ENCODE measurements around the gene TNNT3. TPM values are rescaled to one million over a fixed set of nuclear protein-coding genes. Genes with fewer than 3 reads are reported as not detected.

Gene TNNT3
- total and polyA plus RNA-seq, 2 of the 4 experiments (the other 2 are of a cell fraction) = not detected

- Histone ChIP-seq H3K4me2 (ENCODE audit: low read depth, low read length) (no peak overlapping the region), H3K4me1 (ENCODE audit: control insufficient read depth, insufficient read depth, low read length) (no peaks in the 10 kb centered on the region), H2BK5ac (ENCODE audit: low read depth, low read length, poor library complexity, severe bottlenecking) (no peak overlapping the region), H3K79me1 (ENCODE audit: low read depth in 1 of 2, low read length in 2 of 2) (no peaks in the 10 kb centered on the region), H2AK5ac (ENCODE audit: low read depth, low read length) (no peak overlapping the region), H3K4me3 (ENCODE audit: insufficient read depth, low read depth, low read length) (no peak overlapping the region), H3K9me3 (ENCODE audit: control insufficient read depth, insufficient read depth, low read length) (no peaks in the 10 kb centered on the region), H4K5ac (ENCODE audit: low read depth, low read length) (no peak overlapping the region), H3K27me3 (ENCODE audit: control insufficient read depth, insufficient read depth, low read length) (no peaks in the 10 kb centered on the region), H2AK9ac (replicated peaks; ENCODE audit: low read depth, low read length, poor library complexity) (no peak overlapping the region), H3K56ac (ENCODE audit: extremely low read depth, insufficient read depth, low read length) (no peak overlapping the region), H2BK15ac (ENCODE audit: low read depth, low read length) (no peak overlapping the region), H4K20me1 (ENCODE audit: insufficient read depth, low read length) (no peaks in the 10 kb centered on the region), H3K9ac (ENCODE audit: low read depth, low read length) (no peak overlapping the region), H2BK120ac (ENCODE audit: low read depth, low read length) (no peak overlapping the region), H2AFZ (replicated peaks; ENCODE audit: low read length, poor library complexity) (no peak overlapping the region), H3K18ac (ENCODE audit: low read depth, low read length) (no peak overlapping the region), H2BK20ac (ENCODE audit: low read depth, low read length) (no peak overlapping the region), H3K4ac (ENCODE audit: low read depth, low read length) (no peak overlapping the region), H4K8ac (ENCODE audit: low read depth in 2 of 2, low read length in 2 of 2) (no peak overlapping the region), H3K36me3 (ENCODE audit: control insufficient read depth, insufficient read depth, low read length) (no peaks in the 10 kb centered on the region), H3K27ac (ENCODE audit: insufficient read depth, low read length) (no peak overlapping the region), H3K9me1 (ENCODE audit: insufficient read depth, low read length) (no peaks in the 10 kb centered on the region), H3K23ac (ENCODE audit: low read depth, low read length) (no peak overlapping the region), H4K91ac (ENCODE audit: insufficient read depth, low read depth, low read length) (no peak overlapping the region), H3K14ac (replicated peaks; ENCODE audit: low read depth, low read length) (no peak overlapping the region)
- DNase-seq (no peak), ATAC-seq (ENCODE audit: low read depth) (no peak)
- WGBS, 2 experiments (ENCODE audit: extremely low coverage in 2 of 2, insufficient read length in 1 of 2) = no CpG with 5 or more reads among the region's 11 CpGs
- ChIA-PET CTCF (no interaction called here), POLR2A (ENCODE audit: unreplicated experiment) (no interaction called here)
- in situ Hi-C loops (cut with MboI; ENCODE audit: low sequenced_read_pairs) (no loop called here), dilution Hi-C loops (cut with HindIII; ENCODE audit: low sequenced_read_pairs, unreplicated experiment) (no loop called here), intact Hi-C loops (cut with micrococcal nuclease) (no loop called here)
- BruUV-seq (replicated peaks) = no TSS peak
- TF ChIP-seq CHD1 (IDR thresholded peaks at IDR 0.05; ENCODE audit: low read depth, low read length) = no peak
- no peak for TF ChIP-seq SMC3 (IDR thresholded peaks at IDR 0.05; ENCODE audit: low read depth, low read length)
Measured at GRCh38 chr11:1988174-1988573, 68.7 kb downstream of the TNNT3 start.

Small RNAs within 50 kb of the gene (microRNA-seq; reads per million reads assigned to microRNA genes)
- gene MIR7847 (ENCODE audit: unreplicated experiment) = not detected

Other genes with a start within 250 kb of the TNNT3 start
- gene KRTAP5-6, start 222.5 kb upstream of the TNNT3 start, total RNA-seq (2012; rRNA removed) = not detected in 2 replicates
- gene KRTAP5-6, start 222.5 kb upstream of the TNNT3 start, polyA plus RNA-seq (2012; rRNA removed) = not detected in 2 replicates
- gene IFITM10, start 169.1 kb upstream of the TNNT3 start, total RNA-seq (2012; rRNA removed) = under 0.01 and 0.18 TPM in 2 replicates
- gene IFITM10, start 169.1 kb upstream of the TNNT3 start, polyA plus RNA-seq (2012; rRNA removed) = 0.15 and 0.59 TPM in 2 replicates
- 38.3 and 39.8 TPM in 2 replicates for gene CTSD, start 155.8 kb upstream of the TNNT3 start, total RNA-seq (2012; rRNA removed)
- gene CTSD, start 155.8 kb upstream of the TNNT3 start, polyA plus RNA-seq (2012; rRNA removed) = 151 and 166 TPM in 2 replicates
- gene SYT8, start 84.7 kb upstream of the TNNT3 start, total RNA-seq (2012; rRNA removed) = not detected in 2 replicates
- not detected in 2 replicates for gene SYT8, start 84.7 kb upstream of the TNNT3 start, polyA plus RNA-seq (2012; rRNA removed)
- gene TNNI2, start 80.7 kb upstream of the TNNT3 start, total RNA-seq (2012; rRNA removed) = not detected in 2 replicates
- not detected in 2 replicates for gene TNNI2, start 80.7 kb upstream of the TNNT3 start, polyA plus RNA-seq (2012; rRNA removed)
- not detected in 2 replicates for gene LSP1, start 66.6 kb upstream of the TNNT3 start, total RNA-seq (2012; rRNA removed)
- 0.11 TPM in 1 of 2 replicates, not detected in the other for gene LSP1, start 66.6 kb upstream of the TNNT3 start, polyA plus RNA-seq (2012; rRNA removed)
- not detected in 2 replicates for gene PRR33, start 27.8 kb upstream of the TNNT3 start, total RNA-seq (2012; rRNA removed)
- gene PRR33, start 27.8 kb upstream of the TNNT3 start, polyA plus RNA-seq (2012; rRNA removed) = not detected in 2 replicates
- gene MRPL23, start 27.6 kb downstream of the TNNT3 start, total RNA-seq (2012; rRNA removed) = 114 and 133 TPM in 2 replicates
- 68.4 and 93.0 TPM in 2 replicates for gene MRPL23, start 27.6 kb downstream of the TNNT3 start, polyA plus RNA-seq (2012; rRNA removed)
- gene H19, start 78.1 kb downstream of the TNNT3 start, total RNA-seq (2012; rRNA removed) = not detected in 2 replicates
- 0.23 and 0.41 TPM in 2 replicates for gene H19, start 78.1 kb downstream of the TNNT3 start, polyA plus RNA-seq (2012; rRNA removed)
- gene IGF2, start 219.7 kb downstream of the TNNT3 start, total RNA-seq (2012; rRNA removed) = 2.3 and 5.0 TPM in 2 replicates
- 17.5 and 21.8 TPM in 2 replicates for gene IGF2, start 219.7 kb downstream of the TNNT3 start, polyA plus RNA-seq (2012; rRNA removed)
- gene INS, start 241.5 kb downstream of the TNNT3 start, total RNA-seq (2012; rRNA removed) = not detected in 2 replicates
- gene INS, start 241.5 kb downstream of the TNNT3 start, polyA plus RNA-seq (2012; rRNA removed) = not detected in 2 replicates

Data from IMR-90 (cell line).